ENCODE measurements around the gene CPLX1. TPM values are rescaled to one million over a fixed set of nuclear protein-coding genes. Genes with fewer than 3 reads are reported as not detected.

Gene CPLX1
- polyA plus RNA-seq, 3 donors = not detected

GRCh38 chr4:770022-770421, 55.9 kb downstream of the CPLX1 start:
- Histone ChIP-seq H3K27me3 (ENCODE audit: control insufficient read depth in 2 of 2, insufficient read depth in 2 of 2, low read length in 2 of 2) (no peaks in the 10 kb centered on the region), H3K79me2 (ENCODE audit: insufficient read depth, low read length) (peaks cover 74% of the 10 kb centered on the region), H3K36me3 (replicated peaks in 1 of 2; ENCODE audit: control insufficient read depth in 1 of 2, insufficient read depth in 2 of 2, low read length in 2 of 2) (peaks cover 50 to 89% of the 10 kb centered on the region in 2 donors)

GRCh38 chr4:769511-769910, 56.4 kb downstream of the CPLX1 start:
- Histone ChIP-seq H3K36me3 (replicated peaks in 1 of 2; ENCODE audit: control insufficient read depth in 1 of 2, insufficient read depth in 2 of 2, low read length in 2 of 2) (peaks cover 48 to 88% of the 10 kb centered on the region in 2 donors), H3K27me3 (ENCODE audit: control insufficient read depth in 2 of 2, insufficient read depth in 2 of 2, low read length in 2 of 2) (no peaks in the 10 kb centered on the region), H3K4me3 (replicated peaks in 1 of 3; ENCODE audit: low read depth in 2 of 3, low read length in 3 of 3) (no peak overlapping the region), H3K9ac (ENCODE audit: insufficient read depth, low read length, poor library complexity, severe bottlenecking) (no peak overlapping the region), H3K4me1 (ENCODE audit: control insufficient read depth in 1 of 2, insufficient read depth in 2 of 2, low read length in 2 of 2) (peaks cover 6 to 12% of the 10 kb centered on the region in 2 donors), H4K20me1 (ENCODE audit: insufficient read depth, low read length) (peaks cover 99% of the 10 kb centered on the region), H2AFZ (ENCODE audit: insufficient read depth, low read depth, low read length, poor library complexity, severe bottlenecking) (no peak overlapping the region), H3K9me3 (replicated peaks in 1 of 2; ENCODE audit: control insufficient read depth in 1 of 2, insufficient read depth in 1 of 2, low read length in 2 of 2) (no peaks in the 10 kb centered on the region), H3K4me2 (replicated peaks; ENCODE audit: extremely low read depth, low read length, poor library complexity, severe bottlenecking) (no peak overlapping the region), H3K79me2 (ENCODE audit: insufficient read depth, low read length) (peaks cover 69% of the 10 kb centered on the region), H3K27ac (ENCODE audit: low read depth in 1 of 2, low read length in 2 of 2) (no peak overlapping the region)
- intact Hi-C loops (cut with micrococcal nuclease) = no loop called here
- Mint-ChIP-seq H3K9me3 (peaks cover 0 to 5% (median 2%) of the 10 kb centered on the region in 7 donors), H3K27me3 (ENCODE audit: low read depth in 3 of 3) (no peaks in the 10 kb centered on the region), H3K4me3 (no peak overlapping the region), H3K36me3 (peaks cover 45 to 77% of the 10 kb centered on the region in 2 donors), H3K27ac (peak overlapping the region in 1 of 7 donors; percentile 3), H3K4me1 (peaks cover 11% of the 10 kb centered on the region)
- no peak for TF ChIP-seq CTCF (IDR thresholded peaks at IDR 0.05)
- DNase-seq = no peak
- WGBS (ENCODE audit: insufficient coverage) = 96% methylated on average over 13 of the region's 19 CpGs

More at GRCh38 chr4:770022-770421, 55.9 kb downstream of the CPLX1 start:
- Mint-ChIP-seq H3K9me3 (peaks cover 0 to 5% (median 4%) of the 10 kb centered on the region in 7 donors), H3K36me3 (peaks cover 45 to 77% of the 10 kb centered on the region in 2 donors), H3K27ac (peak overlapping the region in 1 of 7 donors; percentile 74), H3K4me1 (peaks cover 7% of the 10 kb centered on the region), H3K27me3 (ENCODE audit: low read depth in 3 of 3) (no peaks in the 10 kb centered on the region), H3K4me3 (no peak overlapping the region)
- Histone ChIP-seq H3K4me2 (replicated peaks; ENCODE audit: extremely low read depth, low read length, poor library complexity, severe bottlenecking) (no peak overlapping the region), H3K27ac (ENCODE audit: low read depth in 1 of 2, low read length in 2 of 2) (no peak overlapping the region), H4K20me1 (ENCODE audit: insufficient read depth, low read length) (peaks cover 99% of the 10 kb centered on the region), H3K4me3 (replicated peaks in 1 of 3; ENCODE audit: low read depth in 2 of 3, low read length in 3 of 3) (no peak overlapping the region), H3K4me1 (ENCODE audit: control insufficient read depth in 1 of 2, insufficient read depth in 2 of 2, low read length in 2 of 2) (peaks cover 6 to 8% of the 10 kb centered on the region in 2 donors), H3K9me3 (replicated peaks in 1 of 2; ENCODE audit: control insufficient read depth in 1 of 2, insufficient read depth in 1 of 2, low read length in 2 of 2) (no peaks in the 10 kb centered on the region), H2AFZ (ENCODE audit: insufficient read depth, low read depth, low read length, poor library complexity, severe bottlenecking) (no peak overlapping the region), H3K9ac (ENCODE audit: insufficient read depth, low read length, poor library complexity, severe bottlenecking) (no peak overlapping the region)
- WGBS (ENCODE audit: insufficient coverage) = 100% methylated on average over 2 of the region's 5 CpGs
- intact Hi-C loops (cut with micrococcal nuclease) = no loop called here
- TF ChIP-seq CTCF (IDR thresholded peaks at IDR 0.05) = no peak
- no peak for DNase-seq
